ENCODE data around the gene RAP2A. TPM values are rescaled to one million over a fixed set of nuclear protein-coding genes. Genes with fewer than 3 reads are reported as not detected.

RAP2A gene
- total RNA-seq, 1 experiment from 2014 or later = 15.2 TPM

- no peak for TF ChIP-seq EZH2 (IDR thresholded peaks at IDR 0.05; ENCODE audit: low read length, unreplicated experiment)
- no peak for TF ChIP-seq EZH2phosphoT487 (IDR thresholded peaks at IDR 0.05; ENCODE audit: borderline replicate concordance, low read length)
- TF ChIP-seq, protein P1, sequence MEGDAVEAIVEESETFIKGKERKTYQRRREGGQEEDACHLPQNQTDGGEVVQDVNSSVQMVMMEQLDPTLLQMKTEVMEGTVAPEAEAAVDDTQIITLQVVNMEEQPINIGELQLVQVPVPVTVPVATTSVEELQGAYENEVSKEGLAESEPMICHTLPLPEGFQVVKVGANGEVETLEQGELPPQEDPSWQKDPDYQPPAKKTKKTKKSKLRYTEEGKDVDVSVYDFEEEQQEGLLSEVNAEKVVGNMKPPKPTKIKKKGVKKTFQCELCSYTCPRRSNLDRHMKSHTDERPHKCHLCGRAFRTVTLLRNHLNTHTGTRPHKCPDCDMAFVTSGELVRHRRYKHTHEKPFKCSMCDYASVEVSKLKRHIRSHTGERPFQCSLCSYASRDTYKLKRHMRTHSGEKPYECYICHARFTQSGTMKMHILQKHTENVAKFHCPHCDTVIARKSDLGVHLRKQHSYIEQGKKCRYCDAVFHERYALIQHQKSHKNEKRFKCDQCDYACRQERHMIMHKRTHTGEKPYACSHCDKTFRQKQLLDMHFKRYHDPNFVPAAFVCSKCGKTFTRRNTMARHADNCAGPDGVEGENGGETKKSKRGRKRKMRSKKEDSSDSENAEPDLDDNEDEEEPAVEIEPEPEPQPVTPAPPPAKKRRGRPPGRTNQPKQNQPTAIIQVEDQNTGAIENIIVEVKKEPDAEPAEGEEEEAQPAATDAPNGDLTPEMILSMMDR (conservative IDR thresholded peaks at IDR 0.05; ENCODE audit: low read depth, low read length) = no peak
- no peak overlapping the region for H3K9ac ChIP-seq (ENCODE audit: low read length)
- no peaks in the 10 kb centered on the region for H3K36me3 ChIP-seq (ENCODE audit: low read depth, low read length)
- H3F3A ChIP-seq (ENCODE audit: low read length, unreplicated experiment) = no peaks in the 10 kb centered on the region
- no TSS peak for BruUV-seq (replicated peaks)
- intact Hi-C loops (cut with micrococcal nuclease) = no loop called here
- H3K4me2 ChIP-seq (ENCODE audit: low read length) = no peak overlapping the region
- no peaks in the 10 kb centered on the region for H3K9me3 ChIP-seq (ENCODE audit: low read length)
- H3K27me3 ChIP-seq (ENCODE audit: low read length) = peaks cover 9% of the 10 kb centered on the region; the same call in 1 of the 2 replicates
- H4K20me1 ChIP-seq (ENCODE audit: low read length) = no peaks in the 10 kb centered on the region
- no peak overlapping the region for H3K27ac ChIP-seq (ENCODE audit: low read length)
- 0 out of 2 replicates have a peak, but pooled peaks cover 4% of the 10 kb centered on the region for H3K4me1 ChIP-seq (ENCODE audit: insufficient read depth, low read length)
- H2AFZ ChIP-seq (ENCODE audit: low read length) = no peak overlapping the region
- no peak overlapping the region for H3K4me3 ChIP-seq (ENCODE audit: low read length)
- H3K9me2 ChIP-seq (replicated peaks; ENCODE audit: low read length) = no peaks in the 10 kb centered on the region
- ATAC-seq (no peak), DNase-seq (no peak)
- POLR2A ChIA-PET (ENCODE audit: unreplicated experiment) = no interaction called here
- no peaks in the 10 kb centered on the region for H3K79me2 ChIP-seq (ENCODE audit: low read length)
- CTCF ChIA-PET = no interaction called here
These were observed 25.0 kb upstream of the RAP2A start for GRCh38 chr13:97408938-97409337.

- Histone ChIP-seq H3K9me2 (replicated peaks; ENCODE audit: low read length) (no peaks in the 10 kb centered on the region), H3K4me3 (ENCODE audit: low read length) (no peak overlapping the region), H3K36me3 (ENCODE audit: low read depth, low read length) (no peaks in the 10 kb centered on the region), H3K27me3 (ENCODE audit: low read length) (peaks cover 9% of the 10 kb centered on the region; the same call in 1 of the 2 replicates), H3K9me3 (ENCODE audit: low read length) (no peaks in the 10 kb centered on the region), H3K4me1 (ENCODE audit: insufficient read depth, low read length) (no peaks in the 10 kb centered on the region), H3K27ac (ENCODE audit: low read length) (no peak overlapping the region), H4K20me1 (ENCODE audit: low read length) (no peaks in the 10 kb centered on the region), H2AFZ (ENCODE audit: low read length) (no peak overlapping the region), H3K79me2 (ENCODE audit: low read length) (no peaks in the 10 kb centered on the region), H3F3A (ENCODE audit: low read length, unreplicated experiment) (no peaks in the 10 kb centered on the region), H3K4me2 (ENCODE audit: low read length) (no peak overlapping the region), H3K9ac (ENCODE audit: low read length) (no peak overlapping the region)
- intact Hi-C loops (cut with micrococcal nuclease) = no loop called here
- TF ChIP-seq EZH2 (IDR thresholded peaks at IDR 0.05; ENCODE audit: low read length, unreplicated experiment) (no peak), EZH2phosphoT487 (IDR thresholded peaks at IDR 0.05; ENCODE audit: borderline replicate concordance, low read length) (no peak)
- TF ChIP-seq, protein P1 (conservative IDR thresholded peaks at IDR 0.05; ENCODE audit: low read depth, low read length) = no peak
- BruUV-seq (replicated peaks) = no TSS peak
- POLR2A ChIA-PET (ENCODE audit: unreplicated experiment) = no interaction called here
- DNase-seq (no peak), ATAC-seq (no peak)
- CTCF ChIA-PET = no interaction called here
These were observed 22.0 kb upstream of the RAP2A start for GRCh38 chr13:97411984-97412383.

DNA sequence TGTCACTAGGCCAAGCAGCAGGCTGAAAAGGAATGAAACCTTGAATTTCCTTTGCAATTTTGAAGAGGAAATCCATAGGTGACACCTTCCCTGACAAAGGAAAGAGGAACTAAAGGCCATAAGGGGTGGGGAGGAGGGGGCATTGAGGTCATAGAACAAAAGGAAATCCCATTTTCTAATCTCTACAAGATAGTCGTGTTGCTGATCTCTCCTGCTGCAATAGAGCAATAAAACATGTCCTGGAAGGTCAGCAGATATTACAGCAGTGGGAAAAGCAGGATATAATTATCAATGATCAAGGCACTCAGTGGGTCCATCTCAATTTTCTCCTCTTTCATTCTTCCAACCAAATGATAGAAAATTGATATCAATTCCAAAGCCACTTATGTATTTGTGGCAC is 20.3 kb upstream of the RAP2A start:
- Histone ChIP-seq H3K4me1 (ENCODE audit: insufficient read depth, low read length) (no peaks in the 10 kb centered on the region), H3K27me3 (ENCODE audit: low read length) (peaks cover 6% of the 10 kb centered on the region; the same call in 1 of the 2 replicates), H3K9me3 (ENCODE audit: low read length) (no peaks in the 10 kb centered on the region), H3K27ac (ENCODE audit: low read length) (no peak overlapping the region), H3K36me3 (ENCODE audit: low read depth, low read length) (no peaks in the 10 kb centered on the region), H2AFZ (ENCODE audit: low read length) (no peak overlapping the region), H3K9ac (ENCODE audit: low read length) (no peak overlapping the region), H3K9me2 (replicated peaks; ENCODE audit: low read length) (no peaks in the 10 kb centered on the region), H3F3A (ENCODE audit: low read length, unreplicated experiment) (no peaks in the 10 kb centered on the region), H3K4me3 (ENCODE audit: low read length) (no peak overlapping the region), H3K79me2 (ENCODE audit: low read length) (no peaks in the 10 kb centered on the region), H4K20me1 (ENCODE audit: low read length) (no peaks in the 10 kb centered on the region), H3K4me2 (ENCODE audit: low read length) (no peak overlapping the region)
- POLR2A ChIA-PET (ENCODE audit: unreplicated experiment) = no interaction called here
- TF ChIP-seq EZH2 (IDR thresholded peaks at IDR 0.05; ENCODE audit: low read length, unreplicated experiment) (no peak), EZH2phosphoT487 (IDR thresholded peaks at IDR 0.05; ENCODE audit: borderline replicate concordance, low read length) (no peak)
- TF ChIP-seq, protein P1 (conservative IDR thresholded peaks at IDR 0.05; ENCODE audit: low read depth, low read length) = no peak
- BruUV-seq (replicated peaks) = no TSS peak
- no peak for ATAC-seq
- intact Hi-C loops (cut with micrococcal nuclease) = no loop called here
- CTCF ChIA-PET = no interaction called here
- DNase-seq = no peak
